ENCODE results near the gene PAPPA.

Gene PAPPA

GRCh38 chr9:116362493-116362892 lies 208.9 kb downstream of the PAPPA start:
- H3K27me3 ChIP-seq (ENCODE audit: control insufficient read depth, insufficient read depth, low read length): peaks cover 10% of the 10 kb centered on the region
- H3K9ac ChIP-seq (ENCODE audit: low read depth, low read length): no peak overlapping the region
- peaks cover 8% of the 10 kb centered on the region for H3K4me1 ChIP-seq (ENCODE audit: control insufficient read depth, insufficient read depth, low read length)
- no peak overlapping the region for H3K4me2 ChIP-seq (ENCODE audit: low read length)
- no peaks in the 10 kb centered on the region for H3K36me3 ChIP-seq (ENCODE audit: insufficient read depth, low read length)
- H3K9me3 ChIP-seq (replicated peaks; ENCODE audit: low read length): no peaks in the 10 kb centered on the region
- H3K4me3 ChIP-seq (ENCODE audit: low read length): no peak overlapping the region

- Histone ChIP-seq H3K27me3 (ENCODE audit: control insufficient read depth, insufficient read depth, low read length) (peaks cover 7% of the 10 kb centered on the region), H3K9ac (ENCODE audit: low read depth, low read length) (no peak overlapping the region), H3K36me3 (ENCODE audit: insufficient read depth, low read length) (no peaks in the 10 kb centered on the region), H3K4me1 (ENCODE audit: control insufficient read depth, insufficient read depth, low read length) (peaks cover 8% of the 10 kb centered on the region), H3K4me2 (ENCODE audit: low read length) (peak overlapping the region; percentile 45), H3K9me3 (replicated peaks; ENCODE audit: low read length) (no peaks in the 10 kb centered on the region), H3K4me3 (ENCODE audit: low read length) (no peak overlapping the region)
Observed at GRCh38 chr9:116365056-116365471, 211.5 kb downstream of the PAPPA start.

DNA sequence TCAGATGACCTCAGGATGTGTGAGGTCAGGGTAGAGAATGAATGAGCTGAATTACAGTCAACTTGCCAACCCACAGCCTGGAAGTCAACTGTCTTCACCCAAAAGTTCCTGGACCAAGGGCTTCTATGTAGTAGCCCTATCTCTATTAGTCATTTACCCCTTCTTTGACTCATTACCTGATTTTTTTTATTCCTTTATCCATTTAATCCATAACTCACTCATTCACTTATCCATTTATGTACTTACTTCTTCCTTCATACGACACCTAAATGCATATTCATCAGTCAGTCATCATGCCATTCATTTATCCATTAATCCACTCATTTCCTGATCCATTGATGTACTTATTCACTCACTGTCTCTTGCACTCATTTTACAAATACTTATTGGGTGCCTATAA lies 212.7 kb downstream of the PAPPA start:
- Histone ChIP-seq H3K27me3 (ENCODE audit: control insufficient read depth, insufficient read depth, low read length) (peaks cover 7% of the 10 kb centered on the region), H3K4me3 (ENCODE audit: low read length) (no peak overlapping the region), H3K9ac (ENCODE audit: low read depth, low read length) (no peak overlapping the region), H3K4me1 (ENCODE audit: control insufficient read depth, insufficient read depth, low read length) (peaks cover 8% of the 10 kb centered on the region), H3K9me3 (replicated peaks; ENCODE audit: low read length) (no peaks in the 10 kb centered on the region), H3K36me3 (ENCODE audit: insufficient read depth, low read length) (no peaks in the 10 kb centered on the region), H3K4me2 (ENCODE audit: low read length) (no peak overlapping the region)

- no peak overlapping the region for H3K4me3 ChIP-seq (ENCODE audit: low read length)
- H3K27me3 ChIP-seq (ENCODE audit: control insufficient read depth, insufficient read depth, low read length): peaks cover 5% of the 10 kb centered on the region
- H3K9me3 ChIP-seq (replicated peaks; ENCODE audit: low read length): no peaks in the 10 kb centered on the region
- no peaks in the 10 kb centered on the region for H3K36me3 ChIP-seq (ENCODE audit: insufficient read depth, low read length)
- H3K4me1 ChIP-seq (ENCODE audit: control insufficient read depth, insufficient read depth, low read length): peaks cover 8% of the 10 kb centered on the region
- H3K9ac ChIP-seq (ENCODE audit: low read depth, low read length): no peak overlapping the region
- H3K4me2 ChIP-seq (ENCODE audit: low read length): no peak overlapping the region
Observed at GRCh38 chr9:116368680-116369079, 215.1 kb downstream of the PAPPA start.

DNA sequence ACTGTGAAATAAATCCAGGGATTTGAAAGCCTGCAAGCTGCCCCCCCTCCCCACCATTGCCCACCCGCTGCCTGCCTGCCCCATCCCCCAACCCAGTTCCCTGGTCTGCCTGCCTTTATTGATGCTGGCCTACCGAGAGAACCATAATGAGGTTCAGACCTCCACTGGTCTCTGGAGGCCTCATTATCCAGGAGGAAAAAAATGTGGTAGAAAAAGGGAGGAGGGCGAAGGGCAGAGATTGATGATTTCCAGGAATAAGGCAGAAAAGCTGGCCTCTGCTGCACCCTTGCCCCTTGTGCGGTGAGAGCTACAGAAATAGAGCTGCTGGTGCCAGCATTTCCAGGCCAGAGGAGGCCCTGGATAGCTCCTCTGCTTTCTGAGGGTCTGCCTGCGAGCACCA lies 216.1 kb downstream of the PAPPA start:
- peaks cover 5% of the 10 kb centered on the region for H3K27me3 ChIP-seq (ENCODE audit: control insufficient read depth, insufficient read depth, low read length)
- no peaks in the 10 kb centered on the region for H3K36me3 ChIP-seq (ENCODE audit: insufficient read depth, low read length)
- no peak overlapping the region for H3K4me3 ChIP-seq (ENCODE audit: low read length)

GRCh38 chr9:116370556-116370955 lies 217.0 kb downstream of the PAPPA start:
- Histone ChIP-seq H3K4me3 (ENCODE audit: low read length) (no peak overlapping the region), H3K36me3 (ENCODE audit: insufficient read depth, low read length) (no peaks in the 10 kb centered on the region), H3K9me3 (replicated peaks; ENCODE audit: low read length) (no peaks in the 10 kb centered on the region), H3K4me2 (ENCODE audit: low read length) (no peak overlapping the region), H3K4me1 (ENCODE audit: control insufficient read depth, insufficient read depth, low read length) (no peaks in the 10 kb centered on the region), H3K9ac (ENCODE audit: low read depth, low read length) (no peak overlapping the region), H3K27me3 (ENCODE audit: control insufficient read depth, insufficient read depth, low read length) (peaks cover 5% of the 10 kb centered on the region)

More for the DNA sequence above, 216.1 kb downstream of the PAPPA start:
- Histone ChIP-seq H3K4me2 (ENCODE audit: low read length) (no peak overlapping the region), H3K9me3 (replicated peaks; ENCODE audit: low read length) (no peaks in the 10 kb centered on the region), H3K4me1 (ENCODE audit: control insufficient read depth, insufficient read depth, low read length) (peaks cover 8% of the 10 kb centered on the region), H3K9ac (ENCODE audit: low read depth, low read length) (no peak overlapping the region)

DNA sequence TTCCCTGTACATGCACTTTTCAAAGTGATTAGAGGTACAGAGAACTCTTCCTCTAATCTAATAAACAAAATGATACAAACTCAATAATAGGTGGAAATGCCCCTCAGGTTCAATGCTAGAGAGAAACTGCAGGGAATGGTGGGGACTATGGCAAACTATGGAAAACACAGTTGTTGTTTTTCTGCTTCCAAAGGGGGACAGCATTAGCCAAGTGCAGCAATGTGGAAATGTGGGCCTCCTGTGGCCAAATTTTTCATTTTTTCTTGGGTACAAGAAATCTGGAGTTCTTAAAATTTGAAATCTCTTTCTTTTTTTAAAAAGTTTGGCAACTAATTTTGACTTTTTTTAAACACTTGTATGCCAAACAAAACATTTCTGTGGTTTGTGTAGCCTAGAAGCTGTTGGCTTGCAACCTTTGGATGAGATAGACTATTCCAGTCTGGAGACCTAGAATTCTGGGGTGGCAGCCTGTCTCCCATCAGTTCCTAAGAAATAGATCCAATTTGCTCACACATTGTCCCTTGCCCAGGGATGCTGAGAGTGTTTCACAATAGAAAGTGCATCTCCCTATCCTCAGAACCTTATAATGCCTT lies 218.6 kb downstream of the PAPPA start:
- H3K4me1 ChIP-seq (ENCODE audit: control insufficient read depth, insufficient read depth, low read length): peaks cover 6% of the 10 kb centered on the region
- H3K4me2 ChIP-seq (ENCODE audit: low read length): no peak overlapping the region
- no peak overlapping the region for H3K4me3 ChIP-seq (ENCODE audit: low read length)
- H3K36me3 ChIP-seq (ENCODE audit: insufficient read depth, low read length): no peaks in the 10 kb centered on the region
- H3K9ac ChIP-seq (ENCODE audit: low read depth, low read length): no peak overlapping the region
- H3K27me3 ChIP-seq (ENCODE audit: control insufficient read depth, insufficient read depth, low read length): peaks cover 5% of the 10 kb centered on the region
- no peaks in the 10 kb centered on the region for H3K9me3 ChIP-seq (replicated peaks; ENCODE audit: low read length)

GRCh38 chr9:116372786-116373185 lies 219.2 kb downstream of the PAPPA start:
- H3K36me3 ChIP-seq (ENCODE audit: insufficient read depth, low read length): no peaks in the 10 kb centered on the region

DNA sequence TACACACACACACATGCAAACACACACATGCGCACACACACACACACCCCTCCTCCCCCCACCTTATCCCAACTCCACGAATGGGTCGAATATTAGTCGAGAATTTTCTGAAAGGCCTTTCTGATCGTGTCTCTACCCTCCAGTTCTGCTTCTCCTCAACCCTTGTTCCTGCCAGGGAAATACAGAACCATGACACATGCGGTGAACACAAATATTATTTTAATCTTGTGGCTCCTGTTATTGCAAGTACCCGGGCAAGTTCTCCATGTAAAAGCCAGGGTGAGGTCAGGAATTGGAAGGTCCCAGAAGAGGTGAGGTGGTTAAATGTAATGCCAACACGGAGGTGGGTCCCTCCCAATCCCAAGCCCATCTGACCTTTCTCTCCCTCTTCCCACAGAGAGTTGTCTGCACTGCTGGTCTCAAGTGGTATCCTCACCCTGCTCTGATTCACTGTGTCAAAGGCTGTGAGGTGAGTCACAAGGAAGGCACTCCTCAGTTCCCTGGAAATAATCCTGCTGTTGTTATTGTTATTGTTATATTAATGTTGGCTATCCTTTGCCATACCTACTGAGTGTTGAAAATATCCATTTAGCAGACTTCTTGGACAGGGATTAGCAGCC lies 223.7 kb downstream of the PAPPA start:
- Histone ChIP-seq H3K4me3 (ENCODE audit: low read length) (peak overlapping the region; percentile 2), H3K27me3 (ENCODE audit: control insufficient read depth, insufficient read depth, low read length) (peaks cover 3% of the 10 kb centered on the region), H3K36me3 (ENCODE audit: insufficient read depth, low read length) (no peaks in the 10 kb centered on the region), H3K4me2 (ENCODE audit: low read length) (peak overlapping the region; percentile 51), H3K9me3 (replicated peaks; ENCODE audit: low read length) (no peaks in the 10 kb centered on the region), H3K4me1 (ENCODE audit: control insufficient read depth, insufficient read depth, low read length) (peaks cover 16% of the 10 kb centered on the region), H3K9ac (ENCODE audit: low read depth, low read length) (no peak overlapping the region)

More at GRCh38 chr9:116372786-116373185, 219.2 kb downstream of the PAPPA start:
- peaks cover 5% of the 10 kb centered on the region for H3K27me3 ChIP-seq (ENCODE audit: control insufficient read depth, insufficient read depth, low read length)
- no peak overlapping the region for H3K4me3 ChIP-seq (ENCODE audit: low read length)
- H3K9ac ChIP-seq (ENCODE audit: low read depth, low read length): no peak overlapping the region
- H3K4me1 ChIP-seq (ENCODE audit: control insufficient read depth, insufficient read depth, low read length): peaks cover 13% of the 10 kb centered on the region
- no peaks in the 10 kb centered on the region for H3K9me3 ChIP-seq (replicated peaks; ENCODE audit: low read length)
- H3K4me2 ChIP-seq (ENCODE audit: low read length): no peak overlapping the region

DNA sequence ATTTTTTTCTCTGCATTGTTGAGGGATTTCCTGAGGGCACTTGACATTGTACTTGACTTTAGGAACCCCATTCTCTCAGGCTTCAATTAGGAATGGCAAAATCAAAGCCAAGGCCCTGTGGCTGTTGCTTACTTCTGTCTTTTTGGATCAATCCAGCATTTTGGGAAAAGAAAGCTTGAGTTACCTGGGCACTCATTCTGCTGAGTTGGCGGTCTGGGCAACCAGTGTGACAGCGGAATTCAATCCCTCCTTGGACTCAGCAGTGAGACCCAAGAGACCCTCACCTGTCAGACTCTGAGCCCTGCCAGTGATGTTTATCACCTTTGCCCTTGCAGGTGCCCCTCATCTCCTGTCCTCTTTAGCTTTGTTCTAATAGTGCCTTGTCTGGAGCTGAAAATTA lies 225.3 kb downstream of the PAPPA start:
- Histone ChIP-seq H3K36me3 (ENCODE audit: insufficient read depth, low read length) (no peaks in the 10 kb centered on the region), H3K4me1 (ENCODE audit: control insufficient read depth, insufficient read depth, low read length) (peaks cover 16% of the 10 kb centered on the region), H3K9ac (ENCODE audit: low read depth, low read length) (no peak overlapping the region)

DNA sequence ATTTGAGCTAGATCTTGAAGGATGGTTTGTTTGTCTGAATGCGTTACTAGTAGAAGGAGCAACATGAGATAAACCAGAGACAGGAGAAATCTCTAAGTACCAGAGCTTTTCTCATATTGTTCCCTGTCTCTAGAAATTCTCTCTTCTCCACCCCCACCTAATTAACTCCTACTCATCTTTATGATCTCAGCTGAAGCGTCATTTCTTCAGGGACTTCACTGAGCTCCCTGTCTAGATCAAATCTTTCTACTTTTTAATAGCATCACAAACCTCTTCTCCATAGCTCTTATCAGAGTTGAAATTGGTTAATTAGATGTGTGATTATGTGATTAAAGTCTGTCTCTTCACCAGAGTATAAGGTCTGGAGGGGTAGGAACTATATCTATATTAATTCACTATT lies 226.2 kb downstream of the PAPPA start:
- no peak overlapping the region for H3K9ac ChIP-seq (ENCODE audit: low read depth, low read length)
- H3K27me3 ChIP-seq (ENCODE audit: control insufficient read depth, insufficient read depth, low read length): peaks cover 3% of the 10 kb centered on the region
- H3K9me3 ChIP-seq (replicated peaks; ENCODE audit: low read length): no peaks in the 10 kb centered on the region
- no peak overlapping the region for H3K4me3 ChIP-seq (ENCODE audit: low read length)
- H3K36me3 ChIP-seq (ENCODE audit: insufficient read depth, low read length): no peaks in the 10 kb centered on the region
- H3K4me1 ChIP-seq (ENCODE audit: control insufficient read depth, insufficient read depth, low read length): peaks cover 16% of the 10 kb centered on the region
- no peak overlapping the region for H3K4me2 ChIP-seq (ENCODE audit: low read length)

More for the DNA sequence above, 225.3 kb downstream of the PAPPA start:
- Histone ChIP-seq H3K9me3 (replicated peaks; ENCODE audit: low read length) (no peaks in the 10 kb centered on the region), H3K27me3 (ENCODE audit: control insufficient read depth, insufficient read depth, low read length) (peaks cover 3% of the 10 kb centered on the region), H3K4me3 (ENCODE audit: low read length) (no peak overlapping the region), H3K4me2 (ENCODE audit: low read length) (no peak overlapping the region)

- Histone ChIP-seq H3K4me2 (ENCODE audit: low read length) (no peak overlapping the region), H3K36me3 (ENCODE audit: insufficient read depth, low read length) (no peaks in the 10 kb centered on the region), H3K9me3 (replicated peaks; ENCODE audit: low read length) (no peaks in the 10 kb centered on the region), H3K27me3 (ENCODE audit: control insufficient read depth, insufficient read depth, low read length) (peaks cover 3% of the 10 kb centered on the region), H3K4me1 (ENCODE audit: control insufficient read depth, insufficient read depth, low read length) (peaks cover 16% of the 10 kb centered on the region), H3K9ac (ENCODE audit: low read depth, low read length) (no peak overlapping the region), H3K4me3 (ENCODE audit: low read length) (no peak overlapping the region)
Observed at GRCh38 chr9:116380496-116380995, 227.0 kb downstream of the PAPPA start.

Measured in skeletal muscle satellite cell (primary cell).